ENCODE results near the gene CSMD2. TPM values are rescaled to one million over a fixed set of nuclear protein-coding genes. Genes with fewer than 3 reads are reported as not detected.

Gene CSMD2
- total RNA-seq, 1 donor from 2014 or later, result 2.6 TPM

DNA sequence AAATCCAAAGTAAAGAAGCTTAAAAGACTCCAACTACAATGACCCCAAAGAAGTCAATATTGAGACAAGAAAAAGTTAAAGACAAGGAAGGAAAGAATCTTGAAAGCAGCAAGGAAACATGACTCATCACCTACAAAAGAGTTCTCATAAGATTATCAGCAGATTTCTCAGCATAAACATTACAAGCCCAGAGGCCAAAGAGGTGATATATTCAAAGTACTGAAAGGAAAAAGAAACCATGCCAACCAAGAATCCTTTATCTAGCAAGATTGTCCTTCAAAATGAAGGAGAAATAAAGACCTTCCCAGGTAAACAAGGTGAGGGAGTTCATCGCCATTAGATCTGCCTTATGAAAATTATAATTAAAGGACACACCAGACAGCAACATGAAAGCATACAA lies 49.8 kb downstream of the CSMD2 start:
- Histone ChIP-seq H4K20me1 (ENCODE audit: low read depth) (no peaks in the 10 kb centered on the region), H3K27me3 (no peaks in the 10 kb centered on the region), H3K4me3 (no peak overlapping the region), H3K79me2 (ENCODE audit: low read depth) (no peaks in the 10 kb centered on the region), H3K27ac (no peak overlapping the region), H3K9ac (no peak overlapping the region), H3K36me3 (no peaks in the 10 kb centered on the region), H3F3A (ENCODE audit: low read depth) (no peaks in the 10 kb centered on the region), H3K4me1 (no peaks in the 10 kb centered on the region), H2AFZ (replicated peaks) (no peak overlapping the region), H3K4me2 (no peak overlapping the region), H3K9me3 (ENCODE audit: low read depth) (peaks cover 4% of the 10 kb centered on the region)
- H3K4me1 Mint-ChIP-seq, result no peaks in the 10 kb centered on the region
- no peaks in the 10 kb centered on the region for H3K36me3 Mint-ChIP-seq
- no peak for DNase-seq (ENCODE audit: low spot score)
- TF ChIP-seq EZH2 (IDR thresholded peaks at IDR 0.05), result no peak
- no peak for TF ChIP-seq CTCF (IDR thresholded peaks at IDR 0.05)
- no peak for TF ChIP-seq EZH2phosphoT487 (IDR thresholded peaks at IDR 0.05)
- H3K27ac Mint-ChIP-seq, result no peak overlapping the region
- H3K9me3 Mint-ChIP-seq, result peaks cover 25% of the 10 kb centered on the region
- peaks cover 5% of the 10 kb centered on the region for H3K27me3 Mint-ChIP-seq (ENCODE audit: insufficient read depth, low read depth)
- H3K4me3 Mint-ChIP-seq, result no peak overlapping the region

- peak; percentile 68 for DNase-seq (ENCODE audit: low spot score)
- Mint-ChIP-seq H3K27me3 (ENCODE audit: insufficient read depth, low read depth) (peaks cover 5% of the 10 kb centered on the region), H3K36me3 (no peaks in the 10 kb centered on the region), H3K4me3 (no peak overlapping the region), H3K27ac (no peak overlapping the region), H3K9me3 (peaks cover 21% of the 10 kb centered on the region), H3K4me1 (no peaks in the 10 kb centered on the region)
- no peaks in the 10 kb centered on the region for H3K36me3 ChIP-seq
- H3K4me1 ChIP-seq, result no peaks in the 10 kb centered on the region
- H3K27me3 ChIP-seq, result no peaks in the 10 kb centered on the region
- no peak overlapping the region for H3K9ac ChIP-seq
- peaks cover 4% of the 10 kb centered on the region for H3K9me3 ChIP-seq (ENCODE audit: low read depth)
- H4K20me1 ChIP-seq (ENCODE audit: low read depth), result no peaks in the 10 kb centered on the region
- no peak overlapping the region for H3K4me2 ChIP-seq
- no peak overlapping the region for H3K27ac ChIP-seq
- TF ChIP-seq CTCF (IDR thresholded peaks at IDR 0.05) (peak; percentile 65), EZH2 (IDR thresholded peaks at IDR 0.05) (no peak), EZH2phosphoT487 (IDR thresholded peaks at IDR 0.05) (no peak)
- no peak overlapping the region for H3K4me3 ChIP-seq
- no peak overlapping the region for H2AFZ ChIP-seq (replicated peaks)
- H3K79me2 ChIP-seq (ENCODE audit: low read depth), result no peaks in the 10 kb centered on the region
- H3F3A ChIP-seq (ENCODE audit: low read depth), result no peaks in the 10 kb centered on the region
Observed at GRCh38 chr1:34113887-34114286, 51.1 kb downstream of the CSMD2 start.

DNA sequence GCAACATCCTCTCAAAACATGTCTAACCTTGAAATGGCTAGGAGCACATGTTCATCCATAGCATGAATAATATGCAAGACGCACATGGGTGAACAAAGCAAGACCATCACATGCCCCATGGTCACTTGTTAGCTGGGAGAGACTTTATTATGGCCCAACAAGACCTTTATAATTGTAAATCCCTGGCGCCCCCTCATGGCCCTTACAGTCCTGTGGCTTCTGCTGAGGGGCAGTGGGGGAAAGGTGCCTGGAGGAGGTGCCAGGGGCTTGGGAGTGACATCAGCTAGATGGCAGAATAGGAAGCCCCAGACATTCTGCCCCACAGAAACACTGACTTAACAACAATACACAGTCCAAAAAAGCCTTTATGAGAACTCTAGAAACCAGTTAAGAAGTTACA lies 51.7 kb downstream of the CSMD2 start:
- H3K79me2 ChIP-seq (ENCODE audit: low read depth), result no peaks in the 10 kb centered on the region
- Mint-ChIP-seq H3K4me3 (no peak overlapping the region), H3K36me3 (no peaks in the 10 kb centered on the region), H3K4me1 (no peaks in the 10 kb centered on the region), H3K27ac (no peak overlapping the region), H3K27me3 (ENCODE audit: insufficient read depth, low read depth) (peaks cover 5% of the 10 kb centered on the region), H3K9me3 (peaks cover 19% of the 10 kb centered on the region)
- no peak overlapping the region for H2AFZ ChIP-seq (replicated peaks)
- no peak overlapping the region for H3K4me2 ChIP-seq
- H3K9me3 ChIP-seq (ENCODE audit: low read depth), result peaks cover 4% of the 10 kb centered on the region
- no peaks in the 10 kb centered on the region for H3K4me1 ChIP-seq
- H3K27me3 ChIP-seq, result no peaks in the 10 kb centered on the region
- no peaks in the 10 kb centered on the region for H4K20me1 ChIP-seq (ENCODE audit: low read depth)
- TF ChIP-seq CTCF (IDR thresholded peaks at IDR 0.05) (peak; percentile 34), EZH2 (IDR thresholded peaks at IDR 0.05) (no peak), EZH2phosphoT487 (IDR thresholded peaks at IDR 0.05) (no peak)
- H3K36me3 ChIP-seq, result no peaks in the 10 kb centered on the region
- no peak overlapping the region for H3K4me3 ChIP-seq
- no peak overlapping the region for H3K9ac ChIP-seq
- DNase-seq (ENCODE audit: low spot score), result peak; percentile 68
- H3F3A ChIP-seq (ENCODE audit: low read depth), result no peaks in the 10 kb centered on the region
- H3K27ac ChIP-seq, result no peak overlapping the region

Measured in neural progenitor cell (in vitro differentiated cells).